ENCODE data around the gene RBBP4. TPM values are rescaled to one million over a fixed set of nuclear protein-coding genes. Genes with fewer than 3 reads are reported as not detected.
"Not testable (repeated sequence)": the region's sequence is repeated elsewhere in the genome, so short reads cannot be mapped to it uniquely, and the experiment has no call there.

Gene RBBP4
- total and polyA plus RNA-seq, 2 of the 8 experiments (the other 6 are each of a cell fraction or from before 2014, with no cell fraction given) = 147 to 397 TPM

GRCh38 chr1:32711221-32711620 lies 60.2 kb downstream of the RBBP4 start:
- not testable (repeated sequence) for H3K79me2 ChIP-seq (ENCODE audit: control insufficient read depth in 1 of 2, insufficient read depth in 2 of 2, low read length in 2 of 2); H2BK15ac ChIP-seq (ENCODE audit: low read length); H4K20me1 ChIP-seq (replicated peaks in 1 of 2; ENCODE audit: control insufficient read depth in 1 of 2, insufficient read depth in 2 of 2, low read length in 2 of 2); H2BK12ac ChIP-seq (ENCODE audit: low read depth, low read length); DNase-seq (ENCODE audit: low read depth in 1 of 2, low spot score in 2 of 2); H3K27me3 ChIP-seq (replicated peaks in 1 of 4; ENCODE audit: control insufficient read depth in 3 of 4, extremely low read depth in 1 of 4, insufficient read depth in 3 of 4, low read length in 3 of 4); H3K79me1 ChIP-seq (ENCODE audit: low read depth, low read length); H3K4me1 ChIP-seq (replicated peaks in 1 of 4; ENCODE audit: control insufficient read depth in 3 of 4, insufficient read depth in 4 of 4, low read length in 3 of 4); H4K91ac ChIP-seq (replicated peaks; ENCODE audit: insufficient read length, low read length); H3K4me2 ChIP-seq (ENCODE audit: insufficient read depth in 1 of 2, low read depth in 2 of 2, low read length in 2 of 2); H3K4me3 ChIP-seq (ENCODE audit: extremely low read depth in 1 of 4, insufficient read depth in 2 of 4, low read depth in 3 of 4, low read length in 4 of 4); H3K23me2 ChIP-seq (ENCODE audit: low read depth, low read length); H2AK5ac ChIP-seq (ENCODE audit: low read depth, low read length); H4K5ac ChIP-seq (ENCODE audit: insufficient read length, low read depth, low read length); H2BK5ac ChIP-seq (ENCODE audit: low read depth, low read length); H3K9ac ChIP-seq (replicated peaks in 1 of 4; ENCODE audit: extremely low read depth in 1 of 4, low read depth in 3 of 4, low read length in 3 of 4); H3K23ac ChIP-seq (ENCODE audit: insufficient read length); H3K18ac ChIP-seq (ENCODE audit: extremely low read depth, low read length); H3K27ac ChIP-seq (ENCODE audit: low read depth, low read length); H3K14ac ChIP-seq (ENCODE audit: insufficient read length); H3K9me3 ChIP-seq (ENCODE audit: insufficient read depth in 2 of 2, low read depth in 1 of 2, low read length in 1 of 2); FAIRE-seq; H2AFZ ChIP-seq (ENCODE audit: low read length); H4K8ac ChIP-seq (ENCODE audit: extremely low read depth, insufficient read depth, low read length); H3K56ac ChIP-seq (replicated peaks; ENCODE audit: insufficient read length, low read depth, low read length); H2BK20ac ChIP-seq (ENCODE audit: low read length); H3K36me3 ChIP-seq (ENCODE audit: control insufficient read depth in 2 of 4, insufficient read depth in 4 of 4, low read length in 3 of 4); H3K4ac ChIP-seq (replicated peaks; ENCODE audit: insufficient read length, low read depth, low read length); H2BK120ac ChIP-seq (replicated peaks; ENCODE audit: low read depth, low read length)
- WGBS, 2 experiments (ENCODE audit: extremely low coverage in 1 of 2, insufficient coverage in 1 of 2, insufficient read length in 1 of 2, insufficient replicate concordance in 2 of 2, low coverage in 1 of 2, low lambda C conversion rate in 2 of 2, missing lambda C conversion rate in 1 of 2) = 91% methylated on average over 4 of the region's 4 CpGs; no CpG with 5 or more reads in 1 of the 2 experiments
- CTCF ChIA-PET (ENCODE audit: partially characterized antibody) = interaction anchor here (1.3 to 10.5 kb wide), 24 partner anchors 8 to 312 kb away, joined by 3 to 329 read pairs (median 16); partner anchors contain the start of gene SYNC
- POLR2A ChIA-PET (ENCODE audit: partially characterized antibody) = interaction anchor here (0.6 to 9.6 kb wide), 6 partner anchors 12 to 106 kb away, joined by 3 to 152 read pairs (median 8); partner anchors contain the start of genes S100PBP and YARS1
